Fibroblast of lung (primary cell): ENCODE results near the gene CYP1A2. TPM values are rescaled to one million over a fixed set of nuclear protein-coding genes. Genes with fewer than 3 reads are reported as not detected.

ENCODE experiments used
- DNase-seq, 2 donors: peaks; one replicate each; pipeline versions ENCODE4 v3.0.0 to v3.0.0-alpha.2; 2010; ENCODE audit warnings: low read depth in 2 of 2
- H2AFZ ChIP-seq: 2 replicates; pipeline ENCODE4 v1.5.1; 2012; ENCODE audit warnings: low read length, control low read depth, inconsistent platforms
- H3K27ac ChIP-seq: 2 replicates; pipeline ENCODE4 v1.5.1; 2011; ENCODE audit warnings: low read length, control low read depth; ENCODE audit not compliant: insufficient read depth
- H3K27me3 ChIP-seq: 2 replicates; pipeline ENCODE4 v1.5.1; 2011; ENCODE audit warnings: mild to moderate bottlenecking, low read length; ENCODE audit not compliant: control insufficient read depth, insufficient read depth
- H3K36me3 ChIP-seq: 2 replicates; pipeline ENCODE4 v1.5.1; 2011; ENCODE audit warnings: low read length; ENCODE audit not compliant: control insufficient read depth, insufficient read depth
- H3K4me1 ChIP-seq: 2 replicates; pipeline ENCODE4 v1.5.1; 2011; ENCODE audit warnings: low read length; ENCODE audit not compliant: control insufficient read depth, insufficient read depth; ENCODE audit errors: extremely low read depth
- H3K4me2 ChIP-seq: 2 replicates; pipeline ENCODE4 v1.5.1; 2011; ENCODE audit warnings: low read length, control low read depth; ENCODE audit not compliant: insufficient read depth; ENCODE audit errors: extremely low read depth
- H3K4me3 ChIP-seq, 4 experiments: fragments of 200-600 bp in 1 of 4; sonication (generic) in 1 of 4; replicated peaks in 1 of 4; 2 replicates each; pipeline ENCODE4 v1.5.1; 2011 to 2016; ENCODE audit warnings: low read length in 4 of 4, low read depth in 3 of 4, mild to moderate bottlenecking in 3 of 4, control low read depth in 2 of 4, inconsistent platforms in 1 of 4, mixed read lengths in 1 of 4; ENCODE audit not compliant: insufficient read depth in 1 of 4; ENCODE audit errors: control extremely low read depth in 1 of 4
- H3K79me2 ChIP-seq: 2 replicates; pipeline ENCODE4 v1.5.1; 2012; ENCODE audit warnings: mild to moderate bottlenecking, low read length, inconsistent platforms; ENCODE audit not compliant: control insufficient read depth, insufficient read depth
- H3K9ac ChIP-seq: 2 replicates; pipeline ENCODE4 v1.5.1; 2011; ENCODE audit warnings: mild to moderate bottlenecking, low read length, control low read depth; ENCODE audit not compliant: insufficient read depth
- H3K9me3 ChIP-seq: 2 replicates; pipeline ENCODE4 v1.5.1; 2012; ENCODE audit warnings: low read depth, low read length; ENCODE audit not compliant: control insufficient read depth, insufficient read depth
- H4K20me1 ChIP-seq: 2 replicates; pipeline ENCODE4 v1.5.1; 2011; ENCODE audit warnings: low read length; ENCODE audit not compliant: control insufficient read depth, insufficient read depth; ENCODE audit errors: extremely low read depth
- EZH2 ChIP-seq: IDR thresholded peaks from 2 replicates; pipeline ENCODE4 v1.5.1; 2012; ENCODE audit warnings: low read length, control low read depth, mild to moderate bottlenecking; ENCODE audit errors: missing control alignments
- polyA plus RNA-seq, 2 donors: library from polyadenylated mRNA; depleted of rRNA in 1 of 2; stranded (reverse) in 1 of 2; unstranded in 1 of 2; fragments of >200 nt; gene quantifications; 2 replicates each; pipeline ENCODE4 v1.2.1, GENCODE V29; 2011 to 2012; ENCODE audit warnings: missing spikeins in 1 of 2
- total RNA-seq: library from RNA; depleted of rRNA; stranded (reverse); fragments of >200 nt; gene quantifications from 2 replicates; pipeline ENCODE4 v1.2.1, GENCODE V29; 2014
- TF ChIP-seq, protein P1 (sequence below), 2 donors: IDR thresholded peaks in 1 of 2; conservative IDR thresholded peaks in 1 of 2; 1 replicate in 1 of 2; 2 replicates in 1 of 2; pipeline ENCODE4 v1.5.1; 2011 to 2012; ENCODE audit warnings: low read length in 2 of 2, control low read depth in 1 of 2, inconsistent platforms in 1 of 2, low read depth in 1 of 2, mild to moderate bottlenecking in 1 of 2

Gene CYP1A2
- total and polyA plus RNA-seq, 2 donors (not counting 1 experiment from before 2014, with no cell fraction given), result not detected

- Histone ChIP-seq H3K27me3 (peaks cover 38% of the 10 kb centered on the region), H3K4me2 (no peak overlapping the region), H3K4me3 (no peak overlapping the region), H3K9me3 (no peaks in the 10 kb centered on the region), H3K9ac (no peak overlapping the region), H3K36me3 (no peaks in the 10 kb centered on the region), H3K27ac (no peak overlapping the region), H2AFZ (no peak overlapping the region), H3K4me1 (no peaks in the 10 kb centered on the region), H3K79me2 (no peaks in the 10 kb centered on the region), H4K20me1 (no peaks in the 10 kb centered on the region)
- no peak for DNase-seq
- no peak for TF ChIP-seq EZH2
- TF ChIP-seq, protein P1, sequence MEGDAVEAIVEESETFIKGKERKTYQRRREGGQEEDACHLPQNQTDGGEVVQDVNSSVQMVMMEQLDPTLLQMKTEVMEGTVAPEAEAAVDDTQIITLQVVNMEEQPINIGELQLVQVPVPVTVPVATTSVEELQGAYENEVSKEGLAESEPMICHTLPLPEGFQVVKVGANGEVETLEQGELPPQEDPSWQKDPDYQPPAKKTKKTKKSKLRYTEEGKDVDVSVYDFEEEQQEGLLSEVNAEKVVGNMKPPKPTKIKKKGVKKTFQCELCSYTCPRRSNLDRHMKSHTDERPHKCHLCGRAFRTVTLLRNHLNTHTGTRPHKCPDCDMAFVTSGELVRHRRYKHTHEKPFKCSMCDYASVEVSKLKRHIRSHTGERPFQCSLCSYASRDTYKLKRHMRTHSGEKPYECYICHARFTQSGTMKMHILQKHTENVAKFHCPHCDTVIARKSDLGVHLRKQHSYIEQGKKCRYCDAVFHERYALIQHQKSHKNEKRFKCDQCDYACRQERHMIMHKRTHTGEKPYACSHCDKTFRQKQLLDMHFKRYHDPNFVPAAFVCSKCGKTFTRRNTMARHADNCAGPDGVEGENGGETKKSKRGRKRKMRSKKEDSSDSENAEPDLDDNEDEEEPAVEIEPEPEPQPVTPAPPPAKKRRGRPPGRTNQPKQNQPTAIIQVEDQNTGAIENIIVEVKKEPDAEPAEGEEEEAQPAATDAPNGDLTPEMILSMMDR (conservative IDR thresholded peaks at IDR 0.05 in 1 of 2, IDR thresholded peaks at IDR 0.05 in 1 of 2; ENCODE audit: low read depth in 1 of 2, low read length in 2 of 2), result no peak
Measured at GRCh38 chr15:74730619-74731316, 17.9 kb upstream of the CYP1A2 start.

DNA sequence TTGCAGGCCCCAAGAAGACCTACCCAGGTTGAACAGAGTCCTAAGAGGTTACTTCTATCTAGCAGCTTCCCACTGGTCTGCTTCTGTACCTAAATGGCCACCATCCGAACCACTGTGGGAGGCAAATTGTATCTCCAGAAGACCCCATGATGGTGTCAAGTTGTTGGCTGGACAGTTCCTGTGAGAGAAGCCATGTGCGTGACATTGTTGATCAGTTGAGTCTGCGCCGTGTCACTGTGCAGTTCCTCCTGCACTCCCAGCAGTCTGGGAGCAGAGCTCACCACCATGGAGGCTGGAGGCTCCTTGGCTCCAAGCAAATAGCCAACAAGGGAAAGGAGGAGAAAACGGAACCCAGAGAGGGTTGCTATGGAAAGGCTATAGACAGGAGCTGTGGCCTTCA lies 15.8 kb upstream of the CYP1A2 start:
- Histone ChIP-seq H3K36me3 (no peaks in the 10 kb centered on the region), H3K4me1 (no peaks in the 10 kb centered on the region), H3K4me3 (no peak overlapping the region), H4K20me1 (peaks cover under 1% of the 10 kb centered on the region), H3K27ac (no peak overlapping the region), H3K9me3 (no peaks in the 10 kb centered on the region), H3K79me2 (no peaks in the 10 kb centered on the region), H3K9ac (no peak overlapping the region), H3K27me3 (peaks cover 26% of the 10 kb centered on the region), H2AFZ (no peak overlapping the region), H3K4me2 (no peak overlapping the region)
- TF ChIP-seq, protein P1 (conservative IDR thresholded peaks at IDR 0.05 in 1 of 2, IDR thresholded peaks at IDR 0.05 in 1 of 2; ENCODE audit: low read depth in 1 of 2, low read length in 2 of 2), result no peak
- no peak for DNase-seq

DNA sequence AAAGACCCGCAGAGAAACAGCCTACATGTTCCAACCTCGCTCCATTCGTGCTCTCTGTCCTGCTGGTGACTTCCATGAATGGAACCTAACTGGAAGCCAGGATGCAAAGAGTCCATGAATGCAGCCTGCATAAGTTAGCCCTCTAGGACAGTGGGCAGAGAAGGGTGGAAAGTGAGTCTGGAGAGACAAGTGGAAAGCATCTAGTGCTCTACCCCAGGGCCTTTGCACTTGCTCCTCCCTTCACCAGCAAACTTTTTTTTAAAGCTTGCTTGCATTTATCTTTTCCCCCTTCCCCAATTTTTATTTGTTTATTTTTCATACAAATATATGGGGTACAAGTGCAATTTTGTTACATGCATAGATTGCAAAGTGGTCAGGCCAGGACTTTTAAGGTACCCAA lies 15.4 kb upstream of the CYP1A2 start:
- Histone ChIP-seq H3K79me2 (no peaks in the 10 kb centered on the region), H4K20me1 (peaks cover 2% of the 10 kb centered on the region), H3K4me3 (no peak overlapping the region), H3K9ac (no peak overlapping the region), H3K4me1 (no peaks in the 10 kb centered on the region), H3K9me3 (no peaks in the 10 kb centered on the region), H3K27ac (no peak overlapping the region), H3K36me3 (no peaks in the 10 kb centered on the region), H2AFZ (no peak overlapping the region), H3K27me3 (peaks cover 26% of the 10 kb centered on the region), H3K4me2 (no peak overlapping the region)
- TF ChIP-seq, protein P1 (conservative IDR thresholded peaks at IDR 0.05 in 1 of 2, IDR thresholded peaks at IDR 0.05 in 1 of 2; ENCODE audit: low read depth in 1 of 2, low read length in 2 of 2), result no peak
- no peak for TF ChIP-seq EZH2
- DNase-seq, result no peak
